Caki2 (cell line): ENCODE measurements around the gene SRPK3. TPM values are rescaled to one million over a fixed set of nuclear protein-coding genes. Genes with fewer than 3 reads are reported as not detected.
A peak's percentile ranks its signal among the peaks of the same experiment; 100 is the strongest.

Source experiments
- DNase-seq: peaks from one replicate; pipeline ENCODE4 v3.0.0-alpha.2; 2015; ENCODE audit warnings: low read depth
- in situ Hi-C: cut with HindIII; loops from 2 replicates; pipeline ENCODE4 v1.10.0; 2016; ENCODE audit warnings: low sequenced_read_pairs, low pct_unique_long_range_greater_than_20kb, mixed read lengths
- total RNA-seq: library from RNA; depleted of rRNA; stranded (reverse); fragments of >200 nt; shearing (Covaris generic); gene quantifications from 2 replicates; pipeline ENCODE4 v1.2.3, GENCODE V29; 2014; ENCODE audit warnings: low replicate concordance

The SRPK3 gene
- total RNA-seq, 1 experiment from 2014 or later, result not detected

GRCh38 chrX:153778181-153778580, 2.7 kb upstream of the SRPK3 start:
- in situ Hi-C loops, result no loop called here
- DNase-seq, result no peak

GRCh38 chrX:153778684-153779101, 2.1 kb upstream of the SRPK3 start:
- in situ Hi-C loops, result no loop called here
- DNase-seq, result no peak

GRCh38 chrX:153779891-153780677, 757 bp upstream of the SRPK3 start:
- in situ Hi-C loops, result no loop called here
- DNase-seq, result no peak

- in situ Hi-C loops, result no loop called here
- no peak for DNase-seq
These were observed 697 bp downstream of the SRPK3 start for GRCh38 chrX:153781428-153782047.

GRCh38 chrX:153782313-153782712, 1.5 kb downstream of the SRPK3 start:
- in situ Hi-C loops, result no loop called here
- DNase-seq, result no peak

- no peak for DNase-seq
- in situ Hi-C loops, result no loop called here
These were observed 2.0 kb downstream of the SRPK3 start for GRCh38 chrX:153782871-153783270.

GRCh38 chrX:153783378-153784013, 2.7 kb downstream of the SRPK3 start:
- in situ Hi-C loops, result no loop called here
- DNase-seq, result no peak

GRCh38 chrX:153784325-153784967, 3.6 kb downstream of the SRPK3 start:
- DNase-seq, result no peak
- in situ Hi-C loops, result no loop called here

- in situ Hi-C loops, result no loop called here
These were observed 5.8 kb downstream of the SRPK3 start for GRCh38 chrX:153786669-153787068.

GRCh38 chrX:153789654-153790053, 8.8 kb downstream of the SRPK3 start:
- in situ Hi-C loops, result no loop called here
- DNase-seq, result no peak

More at GRCh38 chrX:153786669-153787068, 5.8 kb downstream of the SRPK3 start:
- DNase-seq, result no peak

- no peak for DNase-seq
- in situ Hi-C loops, result no loop called here
These were observed 10.4 kb downstream of the SRPK3 start for GRCh38 chrX:153791104-153791852.

- DNase-seq, result no peak
- in situ Hi-C loops, result no loop called here
These were observed 11.5 kb downstream of the SRPK3 start for GRCh38 chrX:153792368-153792767.

- in situ Hi-C loops, result no loop called here
- DNase-seq, result no peak
These were observed 12.4 kb downstream of the SRPK3 start for GRCh38 chrX:153793291-153793690.

GRCh38 chrX:153794018-153794896, 13.4 kb downstream of the SRPK3 start, which contains the start of the genes IDH3G and SSR4:
TSS of gene IDH3G (minus strand) at chrX:153794375. CDS start at chrX:153794326, 49 bp downstream.
TSS of gene SSR4 (plus strand) at chrX:153794668. CDS start at chrX:153794688, 20 bp downstream.
- in situ Hi-C loops, result no loop called here
- peak; percentile 96 for DNase-seq

- in situ Hi-C loops, result no loop called here
- no peak for DNase-seq
These were observed 14.3 kb downstream of the SRPK3 start for GRCh38 chrX:153794897-153795816.

- in situ Hi-C loops, result no loop called here
- DNase-seq, result no peak
These were observed 16.7 kb downstream of the SRPK3 start for GRCh38 chrX:153797415-153798015.
